ENCODE data around the gene UBE2Q1.
"Not testable (repeated sequence)": the region's sequence is repeated elsewhere in the genome, so short reads cannot be mapped to it uniquely, and the experiment has no call there.

The UBE2Q1 gene

DNA sequence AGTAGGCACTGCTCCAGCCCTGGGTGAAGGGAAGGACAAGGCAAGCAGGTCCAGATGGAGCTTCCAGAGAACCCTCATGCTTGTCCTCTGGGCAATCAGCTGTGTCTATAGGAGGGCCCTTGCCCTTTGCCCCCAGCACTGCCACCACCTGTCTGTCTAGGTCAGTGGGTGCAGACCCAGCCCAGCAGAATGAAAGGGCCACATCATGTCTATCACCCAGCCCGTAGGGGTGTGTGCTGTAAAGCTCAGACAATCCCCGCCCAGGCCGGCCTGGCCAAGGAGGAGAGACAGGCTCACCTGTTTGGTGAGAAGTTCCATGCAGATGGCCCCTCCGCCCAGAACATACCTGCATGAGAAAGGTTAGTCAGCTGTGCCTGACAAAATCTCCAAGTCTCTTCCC is 7.0 kb downstream of the UBE2Q1 start:
- Mint-ChIP-seq H3K4me1 (peaks cover 23 to 58% of the 10 kb centered on the region in 2 donors), H3K27me3 (no peaks in the 10 kb centered on the region)
- DNase-seq: no peak

DNA sequence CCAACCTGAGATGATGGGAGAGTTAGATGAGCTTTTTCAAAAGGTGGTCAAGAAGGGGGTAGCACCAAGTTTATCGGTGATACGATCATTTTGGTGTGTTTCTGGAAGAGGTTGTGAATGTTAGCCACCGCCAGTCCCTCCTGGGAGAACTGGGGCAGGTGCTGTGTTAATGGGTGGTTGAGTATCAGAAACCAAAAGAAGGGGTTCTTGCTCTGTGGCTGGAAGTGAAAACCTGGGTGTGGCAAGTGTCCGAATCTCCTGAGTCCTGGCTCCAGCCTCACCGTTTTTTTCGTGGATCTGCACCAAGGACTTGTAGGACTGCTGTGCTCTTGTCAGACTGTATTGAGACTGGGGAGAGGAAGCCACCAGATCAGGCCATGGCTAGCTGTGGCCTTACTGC is 7.8 kb downstream of the UBE2Q1 start:
- Mint-ChIP-seq H3K4me1 (peaks cover 19 to 50% of the 10 kb centered on the region in 2 donors), H3K36me3 (peaks cover 30 to 66% of the 10 kb centered on the region in 2 donors), H3K4me3 (no peak overlapping the region), H3K27ac (peak overlapping the region; percentile 2), H3K27me3 (no peaks in the 10 kb centered on the region), H3K9me3 (no peaks in the 10 kb centered on the region)
- ATAC-seq (replicated peaks) (no peak), DNase-seq (no peak)

More for the DNA sequence above, 7.0 kb downstream of the UBE2Q1 start:
- no peak overlapping the region for H3K4me3 Mint-ChIP-seq
- H3K36me3 Mint-ChIP-seq: peaks cover 31 to 73% of the 10 kb centered on the region in 2 donors
- ATAC-seq (replicated peaks): no peak
- peak overlapping the region; percentile 59 for H3K27ac Mint-ChIP-seq
- no peaks in the 10 kb centered on the region for H3K9me3 Mint-ChIP-seq

DNA sequence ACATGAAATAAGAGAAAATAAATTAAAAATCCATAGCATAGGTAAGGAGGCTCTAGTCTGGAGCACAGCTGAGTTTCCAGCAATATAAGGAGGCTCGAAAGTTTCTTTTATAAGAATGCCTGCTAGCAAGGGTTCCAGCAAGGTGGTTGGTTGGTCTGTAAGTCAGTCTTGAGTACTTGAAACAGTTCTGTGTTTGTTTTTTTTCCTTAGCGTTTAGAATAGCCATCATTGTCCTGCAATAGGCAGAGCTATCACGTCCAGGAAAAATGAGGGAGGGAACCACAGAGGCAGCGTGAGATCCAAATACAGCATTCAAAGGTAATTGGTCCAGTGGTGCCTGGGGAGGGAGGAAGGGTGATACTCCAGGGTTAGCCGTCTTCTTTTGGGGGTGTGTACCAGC is 8.4 kb downstream of the UBE2Q1 start:
- peak overlapping the region; percentile 2 for H3K27ac Mint-ChIP-seq
- DNase-seq: no peak
- H3K27me3 Mint-ChIP-seq: peaks cover 0 to 2% of the 10 kb centered on the region in 2 donors
- peaks cover 26 to 61% of the 10 kb centered on the region in 2 donors for H3K36me3 Mint-ChIP-seq
- no peak overlapping the region for H3K4me3 Mint-ChIP-seq
- H3K9me3 Mint-ChIP-seq: no peaks in the 10 kb centered on the region
- peaks cover 19 to 44% of the 10 kb centered on the region in 2 donors for H3K4me1 Mint-ChIP-seq
- no peak for ATAC-seq (replicated peaks)

DNA sequence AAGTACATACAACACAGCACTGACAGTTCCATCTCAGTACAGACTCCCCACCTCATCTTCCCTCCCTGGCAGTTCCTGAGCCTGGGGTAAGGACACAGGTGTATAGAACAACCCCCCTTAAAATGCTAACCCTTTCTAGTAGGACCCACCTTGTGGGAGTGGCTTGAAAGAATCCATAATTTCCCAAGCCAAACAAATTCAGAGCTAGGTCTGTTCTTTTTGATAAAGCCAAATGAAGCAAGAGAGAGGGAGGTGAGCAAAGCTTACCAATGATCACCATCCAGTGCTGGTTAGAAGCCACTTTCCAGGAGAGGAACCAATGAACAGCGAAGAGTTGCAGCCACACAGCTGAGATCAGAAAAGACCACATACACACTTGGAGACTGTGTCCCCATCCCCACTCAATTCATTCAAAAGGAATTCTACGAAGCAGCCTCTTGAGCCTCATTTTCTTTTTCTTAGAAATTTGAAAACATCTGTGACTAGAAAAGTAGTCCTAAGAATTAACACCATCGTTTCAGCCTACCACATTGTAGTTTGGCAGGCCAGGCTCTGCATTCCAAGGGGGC is 9.2 kb downstream of the UBE2Q1 start:
- peaks cover 19 to 44% of the 10 kb centered on the region in 2 donors for H3K4me1 Mint-ChIP-seq
- peaks cover 4 to 9% of the 10 kb centered on the region in 2 donors for H3K27me3 Mint-ChIP-seq
- no peak for ATAC-seq (replicated peaks)
- no peak overlapping the region for H3K27ac Mint-ChIP-seq
- DNase-seq: no peak
- H3K36me3 Mint-ChIP-seq: peaks cover 22 to 54% of the 10 kb centered on the region in 2 donors
- no peak overlapping the region for H3K4me3 Mint-ChIP-seq
- H3K9me3 Mint-ChIP-seq: no peaks in the 10 kb centered on the region

DNA sequence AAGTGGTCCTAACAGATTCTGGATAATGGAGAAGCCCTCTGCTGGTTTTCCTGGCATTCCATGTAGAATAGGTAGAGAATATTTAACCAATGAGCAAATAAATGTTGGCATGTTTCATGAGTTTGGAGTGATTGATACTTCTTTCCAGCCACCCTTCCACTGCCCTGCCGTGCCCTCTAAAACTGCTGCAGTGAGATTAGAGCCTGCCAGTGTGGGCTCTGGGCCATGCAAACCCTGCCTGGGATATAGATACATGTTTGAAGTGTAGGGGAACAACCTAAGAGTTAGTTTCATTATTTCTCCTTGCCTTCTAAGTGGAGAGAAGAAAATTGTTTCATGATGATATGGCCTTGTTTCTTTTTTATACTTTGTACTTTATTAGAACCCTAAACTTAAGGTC is 10.4 kb downstream of the UBE2Q1 start:
- Mint-ChIP-seq H3K36me3 (peaks cover 16 to 44% of the 10 kb centered on the region in 2 donors), H3K27me3 (peaks cover 4 to 9% of the 10 kb centered on the region in 2 donors), H3K9me3 (no peaks in the 10 kb centered on the region), H3K27ac (no peak overlapping the region), H3K4me1 (peaks cover 17 to 37% of the 10 kb centered on the region in 2 donors), H3K4me3 (no peak overlapping the region)
- ATAC-seq (replicated peaks) (no peak), DNase-seq (no peak)

GRCh38 chr1:154547105-154547732 is 11.2 kb downstream of the UBE2Q1 start:
- Mint-ChIP-seq H3K27ac (no peak overlapping the region), H3K9me3 (no peaks in the 10 kb centered on the region), H3K36me3 (peaks cover 14 to 37% of the 10 kb centered on the region in 2 donors), H3K4me1 (peaks cover 17 to 31% of the 10 kb centered on the region in 2 donors), H3K27me3 (peaks cover 4 to 10% of the 10 kb centered on the region in 2 donors), H3K4me3 (no peak overlapping the region)
- DNase-seq (no peak), ATAC-seq (replicated peaks) (no peak)

DNA sequence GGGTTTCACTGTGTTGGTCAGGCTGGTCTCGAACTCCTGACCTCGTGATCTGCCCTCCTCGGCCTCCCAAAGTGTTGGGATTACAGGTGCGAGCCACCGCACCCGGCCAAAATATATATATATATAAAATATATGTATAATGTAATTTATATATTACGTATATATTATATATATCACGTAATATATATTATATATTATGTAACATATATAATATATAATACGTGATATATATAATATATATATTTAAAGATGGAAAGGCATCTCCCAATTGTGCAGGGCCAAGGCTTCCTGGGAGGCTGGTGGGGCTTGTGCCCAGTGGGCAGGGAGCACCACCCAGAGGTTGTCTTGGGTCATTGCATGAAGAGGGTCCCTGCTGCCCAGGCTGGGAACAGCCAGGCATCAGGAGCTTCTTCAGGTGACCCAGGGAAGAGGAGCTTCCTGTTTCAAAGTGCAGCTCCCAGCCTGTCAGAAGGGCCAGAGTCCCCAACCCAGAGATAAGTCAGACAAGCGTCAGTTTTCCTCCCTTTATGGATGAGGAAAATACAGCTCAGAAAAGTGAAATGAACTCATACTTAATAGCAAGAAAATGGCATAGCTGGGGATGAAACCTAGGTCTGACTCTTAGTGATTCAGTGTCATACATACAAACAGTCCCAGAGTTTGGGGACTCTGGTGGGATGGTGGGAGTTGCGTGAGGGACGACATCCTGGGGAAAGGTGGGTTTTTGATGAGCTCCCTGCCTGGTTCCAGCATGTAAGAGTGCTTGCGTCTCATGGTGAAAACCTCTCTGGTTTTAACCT is 12.0 kb downstream of the UBE2Q1 start:
- no peak overlapping the region for H3K4me3 Mint-ChIP-seq
- peaks cover 9 to 30% of the 10 kb centered on the region in 2 donors for H3K36me3 Mint-ChIP-seq
- H3K27ac Mint-ChIP-seq: no peak overlapping the region
- peaks cover 10 to 15% of the 10 kb centered on the region in 2 donors for H3K27me3 Mint-ChIP-seq
- ATAC-seq (replicated peaks): peak; percentile 90 to 91
- no peaks in the 10 kb centered on the region for H3K9me3 Mint-ChIP-seq
- peaks cover 15 to 24% of the 10 kb centered on the region in 2 donors for H3K4me1 Mint-ChIP-seq
- peak; percentile 43 for DNase-seq

DNA sequence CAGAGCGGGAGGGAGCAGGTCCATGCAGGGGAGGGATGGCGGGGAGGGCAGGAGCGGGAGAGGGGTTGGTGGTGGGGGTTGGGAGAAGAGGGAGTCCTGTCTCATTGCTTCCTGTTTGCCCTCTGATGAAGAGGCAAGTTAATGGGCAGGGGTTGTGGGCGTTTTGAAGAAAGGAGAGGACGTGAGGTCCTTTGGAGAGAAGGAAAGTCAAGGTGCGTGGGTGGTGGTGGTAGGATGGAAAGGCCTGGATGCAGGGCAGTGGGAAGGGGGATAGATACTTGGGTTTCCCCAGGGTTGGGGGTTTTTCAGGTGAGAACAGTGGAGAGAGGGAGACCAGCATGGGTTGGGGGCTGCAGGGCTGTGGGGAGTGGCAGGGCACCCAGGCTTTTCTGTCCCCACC is 17.2 kb downstream of the UBE2Q1 start:
- no peaks in the 10 kb centered on the region for H3K36me3 Mint-ChIP-seq
- no peak for DNase-seq
- no peak overlapping the region for H3K27ac Mint-ChIP-seq
- H3K9me3 Mint-ChIP-seq: no peaks in the 10 kb centered on the region
- ATAC-seq (replicated peaks): no peak
- no peak overlapping the region for H3K4me3 Mint-ChIP-seq
- H3K27me3 Mint-ChIP-seq: peaks cover 20 to 29% of the 10 kb centered on the region in 2 donors
- no peaks in the 10 kb centered on the region for H3K4me1 Mint-ChIP-seq

GRCh38 chr1:154539486-154540483 is 18.7 kb downstream of the UBE2Q1 start:
- Mint-ChIP-seq H3K27me3 (peaks cover 25 to 33% of the 10 kb centered on the region in 2 donors), H3K4me3 (no peak overlapping the region), H3K36me3 (peaks cover 0 to 4% of the 10 kb centered on the region in 2 donors), H3K27ac (peak overlapping the region; percentile 38), H3K4me1 (no peaks in the 10 kb centered on the region), H3K9me3 (peaks cover 2 to 4% of the 10 kb centered on the region in 2 donors)
- DNase-seq: no peak
- ATAC-seq (replicated peaks): no peak

DNA sequence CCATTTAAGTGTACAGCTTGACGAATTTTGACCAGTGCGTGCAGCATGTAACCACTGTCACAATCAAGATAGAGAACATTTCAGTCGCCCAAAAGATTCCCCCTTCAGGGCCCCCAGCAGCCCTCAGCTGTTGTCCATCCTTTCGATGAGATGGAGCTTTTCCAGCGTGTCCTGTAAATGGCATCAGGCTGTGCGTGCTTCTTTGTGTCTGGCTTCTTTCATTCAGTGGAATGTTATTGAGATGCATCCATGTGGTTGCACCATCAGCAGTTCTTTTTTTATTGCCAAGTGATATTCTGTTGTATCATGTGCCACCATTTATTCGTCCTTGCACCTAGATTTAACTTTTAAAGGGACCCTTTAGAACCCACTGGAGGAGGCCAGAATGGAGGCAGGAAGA is 21.9 kb downstream of the UBE2Q1 start:
- H3K36me3 Mint-ChIP-seq: peaks cover 0 to 4% of the 10 kb centered on the region in 2 donors
- H3K27ac Mint-ChIP-seq: no peak overlapping the region
- ATAC-seq (replicated peaks): no peak
- no peak overlapping the region for H3K4me3 Mint-ChIP-seq
- peaks cover 23 to 30% of the 10 kb centered on the region in 2 donors for H3K27me3 Mint-ChIP-seq
- H3K4me1 Mint-ChIP-seq: no peaks in the 10 kb centered on the region
- no peak for DNase-seq
- H3K9me3 Mint-ChIP-seq: peaks cover 3 to 4% of the 10 kb centered on the region in 2 donors

GRCh38 chr1:154533952-154534844 is 24.3 kb downstream of the UBE2Q1 start:
- Mint-ChIP-seq H3K4me1 (no peaks in the 10 kb centered on the region), H3K4me3 (no peak overlapping the region), H3K27ac (no peak overlapping the region), H3K27me3 (peaks cover 16 to 18% of the 10 kb centered on the region in 2 donors), H3K36me3 (peaks cover 0 to 4% of the 10 kb centered on the region in 2 donors), H3K9me3 (peaks cover 4 to 6% of the 10 kb centered on the region in 2 donors)
- no peak for DNase-seq
- ATAC-seq (replicated peaks): no peak

DNA sequence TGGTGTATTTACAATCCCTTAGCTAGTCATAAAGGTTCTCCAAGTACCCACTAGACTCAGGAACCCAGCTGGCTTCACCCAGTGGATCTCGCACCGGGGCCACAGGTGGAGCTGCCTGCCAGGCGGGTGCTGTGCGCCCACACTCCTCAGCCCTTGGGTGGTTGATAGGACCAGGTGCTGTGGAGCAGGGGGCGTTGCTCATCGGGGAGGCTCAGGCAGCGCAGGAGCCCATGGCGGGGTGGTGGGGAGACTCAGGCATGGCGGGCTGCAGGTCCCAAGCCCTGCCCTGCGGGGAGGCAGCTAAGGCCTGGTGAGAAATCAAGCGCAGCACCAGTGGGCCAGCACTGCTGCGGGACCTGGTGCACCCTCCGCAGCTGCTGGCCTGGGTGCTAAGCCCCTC is 26.5 kb downstream of the UBE2Q1 start:
- not testable (repeated sequence) for H3K4me1 Mint-ChIP-seq; H3K27ac Mint-ChIP-seq; H3K4me3 Mint-ChIP-seq; ATAC-seq (replicated peaks); H3K36me3 Mint-ChIP-seq; DNase-seq; H3K9me3 Mint-ChIP-seq
- H3K27me3 Mint-ChIP-seq: peaks cover 16 to 18% of the 10 kb centered on the region in 2 donors

DNA sequence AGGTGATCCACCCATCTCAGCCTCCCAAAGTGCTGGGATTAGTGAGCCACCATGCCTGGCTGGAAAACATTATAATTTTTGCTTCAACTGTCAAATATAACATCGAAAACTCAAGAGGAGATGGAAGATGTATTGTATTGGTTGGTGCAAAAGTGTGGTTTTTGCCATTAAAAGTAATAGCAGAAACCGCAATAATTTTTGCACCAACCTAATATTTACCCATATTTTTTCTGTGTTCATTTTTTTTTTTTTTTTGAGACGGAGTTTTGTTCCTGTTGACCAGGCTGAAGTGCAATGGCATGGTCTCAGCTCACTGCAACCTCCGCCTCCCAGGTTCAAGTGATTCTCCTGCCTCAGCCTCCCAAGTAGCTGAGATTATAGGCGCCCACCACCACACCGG is 29.2 kb downstream of the UBE2Q1 start:
- H3K4me3 Mint-ChIP-seq: no peak overlapping the region
- no peak overlapping the region for H3K27ac Mint-ChIP-seq
- no peak for DNase-seq
- ATAC-seq (replicated peaks): no peak
- H3K4me1 Mint-ChIP-seq: no peaks in the 10 kb centered on the region
- peaks cover 8 to 15% of the 10 kb centered on the region in 2 donors for H3K27me3 Mint-ChIP-seq
- no peaks in the 10 kb centered on the region for H3K36me3 Mint-ChIP-seq
- H3K9me3 Mint-ChIP-seq: peaks cover 0 to 3% of the 10 kb centered on the region in 2 donors

All from stimulated activated naive B cell treated with anti-CD40 and anti-IgM and Interleukin-4, amounts not matched to agents 10 μg/mL and 1 μg/mL and 100 μg/mL, for 72 hours (primary cell).